ENCODE results near the gene SACM1L.

DNA sequence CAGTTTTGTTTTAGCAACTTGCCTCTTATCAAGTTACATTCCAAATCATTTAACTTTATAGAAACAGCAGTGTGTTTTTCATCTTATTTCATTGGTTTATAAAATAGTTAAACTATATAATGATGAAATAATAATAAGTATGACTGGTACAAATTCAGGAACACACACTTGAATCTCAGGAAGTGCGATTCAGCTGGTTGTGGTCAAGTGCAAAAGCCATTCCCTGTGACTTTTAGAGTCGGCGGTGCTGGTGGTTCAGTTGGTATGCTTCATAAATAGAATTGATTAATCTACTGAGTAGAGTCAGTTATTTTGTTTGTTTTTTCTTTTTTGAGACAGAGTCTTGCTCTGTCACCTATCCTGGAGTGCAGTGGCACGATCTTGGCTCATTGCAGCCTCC is 22.7 kb downstream of the SACM1L start:
- TF ChIP-seq CTCF (conservative IDR thresholded peaks at IDR 0.05 in 1 of 2, IDR thresholded peaks at IDR 0.05 in 1 of 2; ENCODE audit: extremely low read depth in 1 of 2, insufficient read depth in 1 of 2, low read depth in 1 of 2, low read length in 2 of 2) (no peak), EZH2 (IDR thresholded peaks at IDR 0.05; ENCODE audit: borderline replicate concordance, low read length) (no peak)

All from mammary epithelial cell (primary cell).